Neural progenitor cell (in vitro differentiated cells): Measurements from ENCODE around the gene EPB42. TPM values are rescaled to one million over a fixed set of nuclear protein-coding genes. Genes with fewer than 3 reads are reported as not detected.

Experiments used
- DNase-seq: peaks from one replicate; pipeline ENCODE4 v3.0.0-alpha.2; 2016; ENCODE audit warnings: low spot score
- H2AFZ ChIP-seq: fragments of 200-600 bp; sonication (generic); replicated peaks from 2 replicates; pipeline ENCODE4 v1.6.1; 2016; ENCODE audit warnings: antibody characterized with exemption
- H3F3A ChIP-seq: fragments of 200-600 bp; sonication (generic); 2 replicates; pipeline ENCODE4 v1.6.1; 2016; ENCODE audit warnings: antibody characterized with exemption, low read depth
- H3K27ac ChIP-seq: fragments of 200-600 bp; sonication (generic); 2 replicates; pipeline ENCODE4 v1.5.1; 2016; ENCODE audit warnings: mild to moderate bottlenecking
- H3K27me3 ChIP-seq: fragments of 200-600 bp; sonication (generic); 2 replicates; pipeline ENCODE4 v1.6.1; 2016; ENCODE audit warnings: mild to moderate bottlenecking, moderate library complexity
- H3K36me3 ChIP-seq: fragments of 200-600 bp; sonication (generic); 2 replicates; pipeline ENCODE4 v1.5.1; 2016
- H3K4me1 ChIP-seq: fragments of 200-600 bp; sonication (generic); 2 replicates; pipeline ENCODE4 v1.6.1; 2016; ENCODE audit warnings: mixed run types
- H3K4me2 ChIP-seq: fragments of 200-600 bp; sonication (generic); 2 replicates; pipeline ENCODE4 v1.6.1; 2016
- H3K4me3 ChIP-seq: fragments of 200-600 bp; sonication (generic); 2 replicates; pipeline ENCODE4 v1.5.1; 2016
- H3K79me2 ChIP-seq: fragments of 200-600 bp; sonication (generic); 2 replicates; pipeline ENCODE4 v1.6.1; 2016; ENCODE audit warnings: low read depth
- H3K9ac ChIP-seq: fragments of 200-600 bp; sonication (generic); 2 replicates; pipeline ENCODE4 v1.6.1; 2016
- H3K9me3 ChIP-seq: fragments of 200-600 bp; sonication (generic); 2 replicates; pipeline ENCODE4 v1.5.1; 2016; ENCODE audit warnings: low read depth
- H4K20me1 ChIP-seq: fragments of 200-600 bp; sonication (generic); 2 replicates; pipeline ENCODE4 v1.6.1; 2016; ENCODE audit warnings: low read depth
- H3K27ac Mint-ChIP-seq: 3 replicates; pipeline ENCODE4 v1.8.0; 2021; ENCODE audit warnings: mixed read lengths
- H3K27me3 Mint-ChIP-seq: 2 replicates; pipeline ENCODE4 v1.8.0; 2022; ENCODE audit warnings: low read depth, mild to moderate bottlenecking, inconsistent platforms, moderate library complexity, mixed read lengths; ENCODE audit not compliant: insufficient read depth
- H3K36me3 Mint-ChIP-seq: 3 replicates; pipeline ENCODE4 v1.8.0; 2021; ENCODE audit warnings: mixed read lengths
- H3K4me1 Mint-ChIP-seq: 3 replicates; pipeline ENCODE4 v1.8.0; 2021; ENCODE audit warnings: mixed read lengths
- H3K4me3 Mint-ChIP-seq: 3 replicates; pipeline ENCODE4 v1.8.0; 2021; ENCODE audit warnings: mild to moderate bottlenecking, moderate library complexity, mixed read lengths
- H3K9me3 Mint-ChIP-seq: 3 replicates; pipeline ENCODE4 v1.8.0; 2020; ENCODE audit warnings: mixed read lengths
- CTCF ChIP-seq: fragments of 200-600 bp; sonication (generic); IDR thresholded peaks from 2 replicates; pipeline ENCODE4 v1.5.1; 2017; ENCODE audit warnings: antibody characterized with exemption, mild to moderate bottlenecking
- EZH2 ChIP-seq: fragments of 200-600 bp; sonication (generic); IDR thresholded peaks from 2 replicates; pipeline ENCODE4 v1.6.1; 2017; ENCODE audit warnings: antibody characterized with exemption, mild to moderate bottlenecking, moderate library complexity
- EZH2phosphoT487 ChIP-seq: fragments of 200-600 bp; sonication (generic); IDR thresholded peaks from 2 replicates; pipeline ENCODE4 v1.6.1; 2017; ENCODE audit warnings: antibody characterized with exemption
- total RNA-seq: library from RNA; depleted of rRNA; stranded (reverse); fragments of >200 nt; gene quantifications from 2 replicates; pipeline ENCODE4 v1.2.3, GENCODE V29; 2015; ENCODE audit warnings: low replicate concordance

The EPB42 gene
- total RNA-seq, 1 donor from 2014 or later = not detected

- Histone ChIP-seq H3K9ac (no peak overlapping the region), H3K4me2 (no peak overlapping the region), H3K4me3 (no peak overlapping the region), H3K4me1 (no peaks in the 10 kb centered on the region), H2AFZ (no peak overlapping the region), H3K27ac (no peak overlapping the region), H4K20me1 (no peaks in the 10 kb centered on the region), H3F3A (no peaks in the 10 kb centered on the region), H3K27me3 (peaks cover 11% of the 10 kb centered on the region), H3K36me3 (no peaks in the 10 kb centered on the region), H3K9me3 (no peaks in the 10 kb centered on the region), H3K79me2 (no peaks in the 10 kb centered on the region)
- Mint-ChIP-seq H3K4me1 (peaks cover 6% of the 10 kb centered on the region), H3K9me3 (no peaks in the 10 kb centered on the region), H3K4me3 (no peak overlapping the region), H3K36me3 (no peaks in the 10 kb centered on the region), H3K27ac (no peak overlapping the region), H3K27me3 (peaks cover 6% of the 10 kb centered on the region)
- DNase-seq = no peak
- no peak for TF ChIP-seq EZH2
- no peak for TF ChIP-seq CTCF
- TF ChIP-seq EZH2phosphoT487 = no peak
Observed at GRCh38 chr15:43221422-43221821, 604 bp upstream of the EPB42 start.

- Mint-ChIP-seq H3K27ac (no peak overlapping the region), H3K4me1 (peaks cover 6% of the 10 kb centered on the region), H3K27me3 (no peaks in the 10 kb centered on the region), H3K9me3 (no peaks in the 10 kb centered on the region), H3K4me3 (no peak overlapping the region), H3K36me3 (no peaks in the 10 kb centered on the region)
- TF ChIP-seq CTCF (no peak), EZH2 (no peak), EZH2phosphoT487 (no peak)
- Histone ChIP-seq H3F3A (no peaks in the 10 kb centered on the region), H3K4me3 (no peak overlapping the region), H3K9me3 (no peaks in the 10 kb centered on the region), H3K4me2 (no peak overlapping the region), H3K4me1 (no peaks in the 10 kb centered on the region), H4K20me1 (no peaks in the 10 kb centered on the region), H3K9ac (no peak overlapping the region), H3K36me3 (no peaks in the 10 kb centered on the region), H3K27me3 (peaks cover 9% of the 10 kb centered on the region), H2AFZ (no peak overlapping the region), H3K79me2 (no peaks in the 10 kb centered on the region), H3K27ac (no peak overlapping the region)
- no peak for DNase-seq
Observed at GRCh38 chr15:43219929-43220928, 589 bp downstream of the EPB42 start.

GRCh38 chr15:43218908-43219706 is 1.7 kb downstream of the EPB42 start:
- H3K9me3 ChIP-seq = no peaks in the 10 kb centered on the region
- Mint-ChIP-seq H3K4me1 (peaks cover 8% of the 10 kb centered on the region), H3K9me3 (no peaks in the 10 kb centered on the region), H3K36me3 (no peaks in the 10 kb centered on the region), H3K27me3 (peaks cover 2% of the 10 kb centered on the region), H3K27ac (no peak overlapping the region), H3K4me3 (no peak overlapping the region)
- no peaks in the 10 kb centered on the region for H3K4me1 ChIP-seq
- no peak overlapping the region for H3K27ac ChIP-seq
- no peaks in the 10 kb centered on the region for H3F3A ChIP-seq
- peak; percentile 86 for DNase-seq
- no peaks in the 10 kb centered on the region for H4K20me1 ChIP-seq
- no peaks in the 10 kb centered on the region for H3K27me3 ChIP-seq
- peak overlapping the region; percentile 78 for H2AFZ ChIP-seq
- H3K79me2 ChIP-seq = no peaks in the 10 kb centered on the region
- no peaks in the 10 kb centered on the region for H3K36me3 ChIP-seq
- H3K4me2 ChIP-seq = no peak overlapping the region
- no peak overlapping the region for H3K4me3 ChIP-seq
- H3K9ac ChIP-seq = no peak overlapping the region
- TF ChIP-seq EZH2 = no peak
- TF ChIP-seq CTCF = peak; percentile 71
